Parathyroid adenoma (tissue), 2 donors: ENCODE measurements around the gene NPM1.
"Not testable (repeated sequence)": the region's sequence is repeated elsewhere in the genome, so short reads cannot be mapped to it uniquely, and the experiment has no call there.

Experiments used
- H2AFZ ChIP-seq: fragments of 300-600 bp; sonication (generic); one replicate; pipeline ENCODE4 v1.7.0; 2017; ENCODE audit warnings: antibody characterized with exemption, mild to moderate bottlenecking
- H3K27ac ChIP-seq: fragments of 300-600 bp; sonication (generic); one replicate; pipeline ENCODE4 v1.7.0; 2017
- H3K27me3 ChIP-seq: fragments of 300-600 bp; sonication (generic); one replicate; pipeline ENCODE4 v1.7.0; 2017; ENCODE audit warnings: low read length; ENCODE audit not compliant: control insufficient read depth, insufficient read depth
- H3K36me3 ChIP-seq: fragments of 300-600 bp; sonication (generic); one replicate; pipeline ENCODE4 v1.7.0; 2017; ENCODE audit warnings: low read length; ENCODE audit not compliant: control insufficient read depth, insufficient read depth
- H3K4me1 ChIP-seq: fragments of 300-600 bp; sonication (generic); one replicate; pipeline ENCODE4 v1.7.0; 2017; ENCODE audit warnings: control low read depth
- H3K4me2 ChIP-seq: fragments of 300-600 bp; sonication (generic); one replicate; pipeline ENCODE4 v1.7.0; 2017; ENCODE audit warnings: low read length
- H3K4me3 ChIP-seq: fragments of 300-600 bp; sonication (generic); one replicate; pipeline ENCODE4 v1.7.0; 2017; ENCODE audit warnings: low read depth, low read length
- H3K79me2 ChIP-seq: fragments of 300-600 bp; sonication (generic); one replicate; pipeline ENCODE4 v1.7.0; 2017; ENCODE audit warnings: control low read depth
- H3K9ac ChIP-seq: fragments of 300-600 bp; sonication (generic); one replicate; pipeline ENCODE4 v1.7.0; 2017; ENCODE audit warnings: mild to moderate bottlenecking
- H3K9me3 ChIP-seq: fragments of 300-600 bp; sonication (generic); one replicate; pipeline ENCODE4 v1.7.0; 2017; ENCODE audit warnings: low read length; ENCODE audit not compliant: control insufficient read depth
- CTCF ChIP-seq: fragments of 300-600 bp; sonication (generic); IDR thresholded peaks from one replicate; pipeline ENCODE4 v1.7.0; 2017; ENCODE audit warnings: antibody characterized with exemption, mild to moderate bottlenecking
- donor health status: primary hyperparathyroidism.

NPM1 gene

GRCh38 chr5:171397190-171397589 lies 9.5 kb downstream of the NPM1 start:
- Histone ChIP-seq H3K36me3 (no peaks in the 10 kb centered on the region), H3K9me3 (no peaks in the 10 kb centered on the region), H3K4me3 (no peak overlapping the region), H3K27me3 (no peaks in the 10 kb centered on the region), H3K79me2 (peaks cover 57% of the 10 kb centered on the region), H3K27ac (no peak overlapping the region), H2AFZ (no peak overlapping the region), H3K4me2 (no peak overlapping the region), H3K4me1 (peaks cover 3% of the 10 kb centered on the region), H3K9ac (no peak overlapping the region)
- TF ChIP-seq CTCF: no peak

DNA sequence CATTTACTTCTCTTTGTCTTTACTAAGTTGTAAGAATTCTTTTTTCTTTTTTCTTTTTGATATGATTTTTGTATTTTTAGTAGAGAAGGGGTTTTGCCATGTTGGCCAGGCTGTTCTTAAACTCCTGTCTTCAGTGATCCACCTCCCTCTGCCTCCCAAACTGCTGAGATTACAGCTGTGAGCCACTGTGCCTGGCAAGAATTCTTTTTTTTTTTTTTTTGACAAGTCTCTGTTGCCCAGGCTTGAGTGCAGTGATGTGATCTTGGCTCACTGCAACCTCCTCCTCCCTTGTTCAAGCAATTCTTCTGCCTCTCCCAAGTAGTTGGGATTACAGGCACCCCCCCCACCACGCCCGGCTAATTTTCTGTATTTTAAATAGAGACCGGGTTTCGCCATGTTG lies 9.9 kb downstream of the NPM1 start:
- no peak overlapping the region for H2AFZ ChIP-seq
- no peak overlapping the region for H3K9ac ChIP-seq
- TF ChIP-seq CTCF: no peak
- H3K9me3 ChIP-seq: no peaks in the 10 kb centered on the region
- peaks cover 3% of the 10 kb centered on the region for H3K4me1 ChIP-seq
- peaks cover 57% of the 10 kb centered on the region for H3K79me2 ChIP-seq
- H3K4me2 ChIP-seq: no peak overlapping the region
- no peak overlapping the region for H3K27ac ChIP-seq
- H3K27me3 ChIP-seq: no peaks in the 10 kb centered on the region
- H3K36me3 ChIP-seq: no peaks in the 10 kb centered on the region
- H3K4me3 ChIP-seq: no peak overlapping the region

GRCh38 chr5:171398660-171399059 lies 11.0 kb downstream of the NPM1 start:
- not testable (repeated sequence) for H3K27ac ChIP-seq, H3K4me2 ChIP-seq, H3K9me3 ChIP-seq, H3K4me1 ChIP-seq, H3K27me3 ChIP-seq, H3K4me3 ChIP-seq, H3K9ac ChIP-seq, H3K36me3 ChIP-seq, H2AFZ ChIP-seq
- H3K79me2 ChIP-seq: peaks cover 52% of the 10 kb centered on the region

DNA sequence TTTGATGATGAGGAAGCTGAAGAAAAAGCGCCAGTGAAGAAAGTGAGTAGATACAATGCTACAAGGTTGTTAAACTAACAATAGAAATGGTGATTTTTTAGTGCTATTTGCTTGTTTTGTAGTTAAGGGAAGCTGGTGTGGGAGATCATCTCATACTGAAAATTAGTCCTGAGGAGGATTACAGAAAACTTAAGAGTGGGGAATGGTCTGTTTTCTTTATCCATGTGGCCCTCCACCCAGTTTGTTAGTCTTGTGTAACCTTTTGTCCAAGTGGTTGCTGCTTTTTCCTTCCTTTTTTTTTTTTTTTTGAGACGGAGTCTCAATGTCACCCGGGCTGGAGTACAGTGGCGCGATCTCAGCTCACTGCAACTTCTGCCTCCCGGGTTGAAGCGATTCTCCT lies 12.5 kb downstream of the NPM1 start:
- TF ChIP-seq CTCF: no peak
- Histone ChIP-seq H3K9me3 (no peaks in the 10 kb centered on the region), H3K4me1 (peaks cover 3% of the 10 kb centered on the region), H3K9ac (no peak overlapping the region), H2AFZ (no peak overlapping the region), H3K27me3 (no peaks in the 10 kb centered on the region), H3K36me3 (no peaks in the 10 kb centered on the region), H3K79me2 (peaks cover 44% of the 10 kb centered on the region), H3K4me3 (no peak overlapping the region), H3K4me2 (no peak overlapping the region), H3K27ac (no peak overlapping the region)

DNA sequence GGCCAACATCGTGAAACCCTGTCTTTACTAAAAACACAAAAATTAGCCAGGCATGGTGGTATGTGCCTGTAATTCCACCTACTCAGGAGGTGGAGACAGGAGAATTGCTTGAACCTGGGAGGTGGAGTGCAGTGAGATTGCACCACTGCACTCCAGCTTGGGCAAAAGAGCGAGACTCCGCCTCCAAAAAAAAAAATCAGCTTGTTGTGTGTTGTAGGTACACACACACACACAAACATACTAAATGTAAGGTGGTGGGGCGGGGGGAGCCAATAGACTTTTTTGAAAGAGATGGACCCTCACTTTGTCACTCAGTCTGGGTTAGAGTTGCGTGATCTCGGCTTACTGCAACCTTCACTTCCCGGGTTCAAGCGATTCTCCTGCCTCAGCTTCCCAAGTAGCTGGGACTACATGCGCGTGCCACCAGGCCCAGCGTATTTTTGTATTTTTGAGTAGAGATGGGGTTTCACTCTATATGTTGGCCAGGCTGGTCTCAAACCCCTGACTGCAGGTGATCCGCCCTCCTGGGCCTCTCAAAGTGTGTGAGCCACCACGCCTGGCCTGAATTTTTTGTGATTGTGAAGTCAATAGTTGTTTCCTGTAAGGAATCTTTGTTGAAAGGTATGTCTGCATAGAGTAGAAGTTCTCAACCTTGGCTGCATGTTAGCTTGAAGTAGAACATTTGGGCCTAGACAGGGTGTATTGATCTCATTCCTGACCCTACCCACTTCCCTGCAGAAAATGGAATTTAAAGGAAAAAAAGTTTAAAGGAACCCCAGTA lies 13.7 kb downstream of the NPM1 start:
- H3K4me2 ChIP-seq: no peak overlapping the region
- H3K9me3 ChIP-seq: no peaks in the 10 kb centered on the region
- H3K27ac ChIP-seq: no peak overlapping the region
- H3K36me3 ChIP-seq: no peaks in the 10 kb centered on the region
- H3K79me2 ChIP-seq: peaks cover 33% of the 10 kb centered on the region
- no peak overlapping the region for H2AFZ ChIP-seq
- H3K27me3 ChIP-seq: no peaks in the 10 kb centered on the region
- no peak overlapping the region for H3K9ac ChIP-seq
- no peak for TF ChIP-seq CTCF
- peaks cover 3% of the 10 kb centered on the region for H3K4me1 ChIP-seq
- no peak overlapping the region for H3K4me3 ChIP-seq

GRCh38 chr5:171402751-171403150 lies 15.1 kb downstream of the NPM1 start:
- not testable (repeated sequence) for H3K27ac ChIP-seq, H2AFZ ChIP-seq, H3K36me3 ChIP-seq, H3K27me3 ChIP-seq, H3K9me3 ChIP-seq, H3K4me2 ChIP-seq, H3K4me1 ChIP-seq, H3K9ac ChIP-seq, H3K4me3 ChIP-seq
- peaks cover 24% of the 10 kb centered on the region for H3K79me2 ChIP-seq
